HL-60 (cell line): ENCODE measurements around the gene ASIC3.
"Not testable (repeated sequence)": the region's sequence is repeated elsewhere in the genome, so short reads cannot be mapped to it uniquely, and the experiment has no call there.

Experiments used
- DNase-seq, 2 experiments: peaks; one replicate each; pipeline ENCODE4 v3.0.0-alpha.2; 2010 to 2020; ENCODE audit warnings: low read depth in 1 of 2, low spot score in 1 of 2
- H3K27ac ChIP-seq: fragments of 250-450 bp; sonication (Bioruptor Pico); replicated peaks from 2 replicates; pipeline ENCODE4 v1.5.1; 2020; ENCODE audit warnings: mild to moderate bottlenecking, moderate library complexity
- H3K27me3 ChIP-seq: fragments of 250-450 bp; sonication (Bioruptor Pico); 2 replicates; pipeline ENCODE4 v1.5.1; 2021; ENCODE audit warnings: mild to moderate bottlenecking, moderate library complexity; ENCODE audit not compliant: insufficient read depth, poor library complexity, severe bottlenecking
- H3K4me3 ChIP-seq: replicated peaks from 2 replicates; pipeline ENCODE4 v1.5.1; 2011; ENCODE audit warnings: mild to moderate bottlenecking, control low read depth, low read length; ENCODE audit not compliant: insufficient read depth
- CTCF ChIP-seq: IDR thresholded peaks from one replicate; pipeline ENCODE4 v1.5.1; 2011; ENCODE audit warnings: low read length, control low read depth, inconsistent platforms; ENCODE audit not compliant: insufficient read depth
- GABPA ChIP-seq: IDR thresholded peaks from 2 replicates; pipeline ENCODE4 v1.6.1; 2012; ENCODE audit warnings: low read depth
- POLR2AphosphoS5 ChIP-seq: IDR thresholded peaks from 2 replicates; pipeline ENCODE4 v1.6.1; 2012; ENCODE audit warnings: low read depth
- REST ChIP-seq: IDR thresholded peaks from 2 replicates; pipeline ENCODE4 v1.6.1; 2012; ENCODE audit warnings: low read depth; ENCODE audit not compliant: insufficient replicate concordance
- SPI1 ChIP-seq: IDR thresholded peaks from 2 replicates; pipeline ENCODE4 v1.6.1; 2012; ENCODE audit warnings: low read depth, mild to moderate bottlenecking, borderline replicate concordance

ASIC3 gene

GRCh38 chr7:151038951-151039849 is 9.1 kb upstream of the ASIC3 start:
- no peak overlapping the region for H3K27ac ChIP-seq
- peak; percentile 67 to 95 for DNase-seq
- TF ChIP-seq SPI1 = no peak
- TF ChIP-seq CTCF = no peak
- TF ChIP-seq GABPA = no peak
- TF ChIP-seq REST = no peak
- peak; percentile 42; the same call in 1 of the 2 replicates for TF ChIP-seq POLR2AphosphoS5
- H3K4me3 ChIP-seq = no peak overlapping the region
- no peaks in the 10 kb centered on the region for H3K27me3 ChIP-seq

- no peak for TF ChIP-seq GABPA
- no peak for TF ChIP-seq SPI1
- no peak for TF ChIP-seq CTCF
- no peak for TF ChIP-seq REST
- 0 out of 2 replicates have a peak, but pooled peaks have one; percentile 11 for TF ChIP-seq POLR2AphosphoS5
- no peak overlapping the region for H3K27ac ChIP-seq
- no peaks in the 10 kb centered on the region for H3K27me3 ChIP-seq
- no peak for DNase-seq
- no peak overlapping the region for H3K4me3 ChIP-seq
These were observed 8.3 kb upstream of the ASIC3 start for GRCh38 chr7:151039850-151040548.

GRCh38 chr7:151040616-151041375 is 7.5 kb upstream of the ASIC3 start:
- TF ChIP-seq GABPA = no peak
- no peak for TF ChIP-seq SPI1
- no peak for TF ChIP-seq POLR2AphosphoS5
- no peak for TF ChIP-seq REST
- no peak for TF ChIP-seq CTCF
- Histone ChIP-seq H3K27me3 (no peaks in the 10 kb centered on the region), H3K4me3 (no peak overlapping the region), H3K27ac (no peak overlapping the region)
- no peak for DNase-seq

- not testable (repeated sequence) for DNase-seq, H3K27ac ChIP-seq, H3K4me3 ChIP-seq
These were observed 4.9 kb upstream of the ASIC3 start for GRCh38 chr7:151043449-151043848.

More at GRCh38 chr7:151043449-151043848, 4.9 kb upstream of the ASIC3 start:
- H3K27me3 ChIP-seq = not testable (repeated sequence)
